ENCODE results near the gene PLA2G4F.

The PLA2G4F gene

GRCh38 chr15:42190370-42190769, 33.9 kb upstream of the PLA2G4F start:
- Histone ChIP-seq H2AFZ (no peak overlapping the region), H3K4me2 (ENCODE audit: low read length) (no peak overlapping the region), H3K79me2 (no peaks in the 10 kb centered on the region), H3K27ac (no peak overlapping the region), H3K9ac (no peak overlapping the region), H3K9me3 (ENCODE audit: control insufficient read depth, low read length) (no peaks in the 10 kb centered on the region), H3K36me3 (ENCODE audit: control insufficient read depth, insufficient read depth, low read length) (no peaks in the 10 kb centered on the region), H3K4me3 (ENCODE audit: low read depth, low read length) (no peak overlapping the region), H3K27me3 (ENCODE audit: control insufficient read depth, insufficient read depth, low read length) (no peaks in the 10 kb centered on the region), H3K4me1 (peaks cover 3% of the 10 kb centered on the region)
- no peak for TF ChIP-seq CTCF (IDR thresholded peaks at IDR 0.05)

GRCh38 chr15:42185801-42186200, 29.4 kb upstream of the PLA2G4F start:
- H3K36me3 ChIP-seq (ENCODE audit: control insufficient read depth, insufficient read depth, low read length) = no peaks in the 10 kb centered on the region
- H3K4me1 ChIP-seq = no peaks in the 10 kb centered on the region
- no peak overlapping the region for H2AFZ ChIP-seq
- no peak overlapping the region for H3K4me2 ChIP-seq (ENCODE audit: low read length)
- no peak for TF ChIP-seq CTCF (IDR thresholded peaks at IDR 0.05)
- no peaks in the 10 kb centered on the region for H3K79me2 ChIP-seq
- no peaks in the 10 kb centered on the region for H3K27me3 ChIP-seq (ENCODE audit: control insufficient read depth, insufficient read depth, low read length)
- H3K9me3 ChIP-seq (ENCODE audit: control insufficient read depth, low read length) = no peaks in the 10 kb centered on the region
- H3K4me3 ChIP-seq (ENCODE audit: low read depth, low read length) = no peak overlapping the region
- H3K9ac ChIP-seq = no peak overlapping the region
- H3K27ac ChIP-seq = no peak overlapping the region

GRCh38 chr15:42184736-42185135, 28.3 kb upstream of the PLA2G4F start:
- no peak overlapping the region for H3K9ac ChIP-seq
- TF ChIP-seq CTCF (IDR thresholded peaks at IDR 0.05) = no peak
- no peak overlapping the region for H3K27ac ChIP-seq
- no peak overlapping the region for H3K4me3 ChIP-seq (ENCODE audit: low read depth, low read length)
- H3K4me2 ChIP-seq (ENCODE audit: low read length) = no peak overlapping the region
- H3K27me3 ChIP-seq (ENCODE audit: control insufficient read depth, insufficient read depth, low read length) = no peaks in the 10 kb centered on the region
- no peaks in the 10 kb centered on the region for H3K36me3 ChIP-seq (ENCODE audit: control insufficient read depth, insufficient read depth, low read length)
- H3K4me1 ChIP-seq = no peaks in the 10 kb centered on the region
- H3K79me2 ChIP-seq = no peaks in the 10 kb centered on the region
- H2AFZ ChIP-seq = no peak overlapping the region
- no peaks in the 10 kb centered on the region for H3K9me3 ChIP-seq (ENCODE audit: control insufficient read depth, low read length)

GRCh38 chr15:42184296-42184695, 27.9 kb upstream of the PLA2G4F start:
- no peak overlapping the region for H3K4me3 ChIP-seq (ENCODE audit: low read depth, low read length)
- no peaks in the 10 kb centered on the region for H3K4me1 ChIP-seq
- H3K36me3 ChIP-seq (ENCODE audit: control insufficient read depth, insufficient read depth, low read length) = no peaks in the 10 kb centered on the region
- no peaks in the 10 kb centered on the region for H3K27me3 ChIP-seq (ENCODE audit: control insufficient read depth, insufficient read depth, low read length)
- TF ChIP-seq CTCF (IDR thresholded peaks at IDR 0.05) = no peak
- no peak overlapping the region for H3K9ac ChIP-seq
- no peak overlapping the region for H2AFZ ChIP-seq
- no peak overlapping the region for H3K4me2 ChIP-seq (ENCODE audit: low read length)
- no peaks in the 10 kb centered on the region for H3K9me3 ChIP-seq (ENCODE audit: control insufficient read depth, low read length)
- no peaks in the 10 kb centered on the region for H3K79me2 ChIP-seq
- no peak overlapping the region for H3K27ac ChIP-seq

GRCh38 chr15:42182961-42183360, 26.5 kb upstream of the PLA2G4F start:
- Histone ChIP-seq H3K4me3 (ENCODE audit: low read depth, low read length) (no peak overlapping the region), H3K36me3 (ENCODE audit: control insufficient read depth, insufficient read depth, low read length) (no peaks in the 10 kb centered on the region), H3K27ac (no peak overlapping the region)

More at GRCh38 chr15:42182961-42183360, 26.5 kb upstream of the PLA2G4F start:
- Histone ChIP-seq H3K27me3 (ENCODE audit: control insufficient read depth, insufficient read depth, low read length) (no peaks in the 10 kb centered on the region), H3K79me2 (no peaks in the 10 kb centered on the region), H3K9ac (no peak overlapping the region), H2AFZ (no peak overlapping the region), H3K4me2 (ENCODE audit: low read length) (no peak overlapping the region), H3K4me1 (no peaks in the 10 kb centered on the region), H3K9me3 (ENCODE audit: control insufficient read depth, low read length) (no peaks in the 10 kb centered on the region)
- no peak for TF ChIP-seq CTCF (IDR thresholded peaks at IDR 0.05)
